Activated CD8-positive, alpha-beta T cell treated with anti-CD3 and anti-CD28 coated beads, Interleukin-2, amount 10 ng/mL, durations not matched to agents 7 days and 5 days (primary cell): ENCODE measurements around the gene GRK5. TPM values are rescaled to one million over a fixed set of nuclear protein-coding genes. Genes with fewer than 3 reads are reported as not detected.
"Not testable (repeated sequence)": the region's sequence is repeated elsewhere in the genome, so short reads cannot be mapped to it uniquely, and the experiment has no call there.

Experiments
- ATAC-seq: fragments of 150-1000 bp; cut with Tn5 transposase; one replicate; pipeline ENCODE4 v1.10.0; 2021; ENCODE audit warnings: moderate library complexity
- CTCF ChIA-PET: fragments of 350-600 bp; sonication (Branson Sonifier 250); formaldehyde crosslinking; loops from one replicate; lab custom pipeline; 2021; ENCODE audit warnings: antibody characterized with exemption; lab: Charles Lee
- POLR2A ChIA-PET: fragments of 350-600 bp; sonication (Branson Sonifier 250); formaldehyde crosslinking; loops from one replicate; lab custom pipeline; 2021; ENCODE audit warnings: antibody characterized with exemption; lab: Charles Lee
- DNase-seq: peaks from one replicate; pipeline ENCODE4 v3.0.0-alpha.2; 2020
- H3K27ac Mint-ChIP-seq: one replicate; pipeline ENCODE4 v1.8.0; 2021; ENCODE audit warnings: mild to moderate bottlenecking, mixed read lengths
- H3K27me3 Mint-ChIP-seq: one replicate; pipeline ENCODE4 v1.8.0; 2021; ENCODE audit warnings: low read depth, mixed read lengths
- H3K36me3 Mint-ChIP-seq: one replicate; pipeline ENCODE4 v1.8.0; 2021; ENCODE audit warnings: low read depth, mixed read lengths
- H3K4me1 Mint-ChIP-seq: one replicate; pipeline ENCODE4 v1.8.0; 2021; ENCODE audit warnings: low read depth, mixed read lengths
- H3K4me3 Mint-ChIP-seq: one replicate; pipeline ENCODE4 v1.8.0; 2021; ENCODE audit warnings: mild to moderate bottlenecking, mixed read lengths
- H3K9me3 Mint-ChIP-seq: one replicate; pipeline ENCODE4 v1.8.0; 2022; ENCODE audit warnings: mixed read lengths; ENCODE audit not compliant: insufficient read depth
- total RNA-seq, 2 experiments: library from RNA; stranded (reverse); gene quantifications; one replicate each; pipeline ENCODE4 v1.2.3, GENCODE V29; 2021

The GRK5 gene
- total RNA-seq, 2 experiments from 2014 or later = 16.9 to 17.6 TPM

- ATAC-seq (no peak), DNase-seq (no peak)
- Mint-ChIP-seq H3K4me3 (no peak overlapping the region), H3K9me3 (no peaks in the 10 kb centered on the region), H3K27me3 (no peaks in the 10 kb centered on the region), H3K36me3 (peaks cover 3% of the 10 kb centered on the region), H3K27ac (no peak overlapping the region), H3K4me1 (peaks cover 33% of the 10 kb centered on the region)
- ChIA-PET POLR2A (no interaction called here), CTCF (no interaction called here)
Measured at GRCh38 chr10:119265691-119266090, 58.3 kb downstream of the GRK5 start.

GRCh38 chr10:119267384-119267783 is 60.0 kb downstream of the GRK5 start:
- peaks cover 47% of the 10 kb centered on the region for H3K4me1 Mint-ChIP-seq
- H3K4me3 Mint-ChIP-seq = no peak overlapping the region
- H3K9me3 Mint-ChIP-seq = no peaks in the 10 kb centered on the region
- CTCF ChIA-PET = interaction anchor here (1.4 to 1.8 kb wide), 2 partner anchors 39 to 178 kb away, joined by 3 to 10 read pairs; no protein-coding TSS in a partner anchor
- H3K27me3 Mint-ChIP-seq = no peaks in the 10 kb centered on the region
- ATAC-seq = no peak
- H3K36me3 Mint-ChIP-seq = no peaks in the 10 kb centered on the region
- POLR2A ChIA-PET = interaction anchor here (0.7 to 2.3 kb wide), 3 partner anchors 15 to 259 kb away, joined by 3 to 11 read pairs (median 3); partner anchors contain the start of gene GRK5
- no peak overlapping the region for H3K27ac Mint-ChIP-seq
- no peak for DNase-seq

GRCh38 chr10:119268428-119268827 is 61.1 kb downstream of the GRK5 start:
- Mint-ChIP-seq H3K36me3 (no peaks in the 10 kb centered on the region), H3K4me1 (peaks cover 53% of the 10 kb centered on the region), H3K27me3 (no peaks in the 10 kb centered on the region), H3K4me3 (no peak overlapping the region), H3K27ac (peak overlapping the region; percentile 86), H3K9me3 (no peaks in the 10 kb centered on the region)
- DNase-seq (no peak), ATAC-seq (no peak)
- ChIA-PET POLR2A (interaction anchor here (0.9 to 2.3 kb wide), 8 partner anchors 16 to 62 kb away, joined by 3 to 11 read pairs (median 6); partner anchors contain the start of gene GRK5), CTCF (interaction anchor here (0.8 to 2.3 kb wide), 9 partner anchors 15 to 177 kb away, joined by 3 to 13 read pairs (median 4); no protein-coding TSS in a partner anchor)

GRCh38 chr10:119268871-119269506 is 61.6 kb downstream of the GRK5 start:
- H3K36me3 Mint-ChIP-seq = no peaks in the 10 kb centered on the region
- ChIA-PET CTCF (interaction anchor here (0.8 to 2.3 kb wide), 10 partner anchors 15 to 176 kb away, joined by 3 to 13 read pairs (median 4); no protein-coding TSS in a partner anchor), POLR2A (interaction anchor here (0.9 to 2.3 kb wide), 7 partner anchors 15 to 62 kb away, joined by 3 to 11 read pairs (median 6); partner anchors contain the start of gene GRK5)
- H3K4me3 Mint-ChIP-seq = peak overlapping the region; percentile 18
- peak overlapping the region; percentile 86 for H3K27ac Mint-ChIP-seq
- ATAC-seq = peak; percentile 92
- peaks cover 55% of the 10 kb centered on the region for H3K4me1 Mint-ChIP-seq
- no peaks in the 10 kb centered on the region for H3K9me3 Mint-ChIP-seq
- no peaks in the 10 kb centered on the region for H3K27me3 Mint-ChIP-seq
- DNase-seq = peak; percentile 77

GRCh38 chr10:119269737-119270136 is 62.4 kb downstream of the GRK5 start:
- H3K36me3 Mint-ChIP-seq = no peaks in the 10 kb centered on the region
- DNase-seq (no peak), ATAC-seq (no peak)
- H3K27me3 Mint-ChIP-seq = no peaks in the 10 kb centered on the region
- POLR2A ChIA-PET = interaction anchor here (1.4 to 2.3 kb wide), 3 partner anchors 14 to 63 kb away, joined by 4 to 11 read pairs (median 6); partner anchors contain the start of gene GRK5
- peak overlapping the region; percentile 86 for H3K27ac Mint-ChIP-seq
- H3K4me3 Mint-ChIP-seq = no peak overlapping the region
- no peaks in the 10 kb centered on the region for H3K9me3 Mint-ChIP-seq
- peaks cover 57% of the 10 kb centered on the region for H3K4me1 Mint-ChIP-seq
- CTCF ChIA-PET = interaction anchor here (1.0 to 2.3 kb wide), 6 partner anchors 14 to 95 kb away, joined by 3 to 13 read pairs (median 4); no protein-coding TSS in a partner anchor

GRCh38 chr10:119270762-119271366 is 63.5 kb downstream of the GRK5 start:
- no peaks in the 10 kb centered on the region for H3K27me3 Mint-ChIP-seq
- CTCF ChIA-PET = interaction anchor here (0.7 to 4.8 kb wide), 12 partner anchors 14 to 94 kb away, joined by 3 to 35 read pairs (median 4); partner anchors contain the start of gene GRK5
- peak overlapping the region; percentile 22 for H3K4me3 Mint-ChIP-seq
- no peaks in the 10 kb centered on the region for H3K9me3 Mint-ChIP-seq
- peak; percentile 68 for DNase-seq
- H3K27ac Mint-ChIP-seq = peak overlapping the region; percentile 78
- POLR2A ChIA-PET = interaction anchor here (0.6 to 1.8 kb wide), 8 partner anchors 11 to 309 kb away, joined by 3 to 8 read pairs (median 4); partner anchors contain the start of gene GRK5
- H3K36me3 Mint-ChIP-seq = no peaks in the 10 kb centered on the region
- ATAC-seq = peak; percentile 39
- H3K4me1 Mint-ChIP-seq = peaks cover 67% of the 10 kb centered on the region

GRCh38 chr10:119272338-119272734 is 65.0 kb downstream of the GRK5 start:
- ATAC-seq = not testable (repeated sequence)
- POLR2A ChIA-PET = interaction anchor here (1.1 kb wide), 1 partner anchor 65 kb away, joined by 3 read pairs; the partner anchor contains the start of gene GRK5

GRCh38 chr10:119272736-119273135 is 65.4 kb downstream of the GRK5 start:
- H3K4me3 Mint-ChIP-seq = no peak overlapping the region
- ChIA-PET CTCF (interaction anchor here (0.9 to 4.8 kb wide), 5 partner anchors 9 to 64 kb away, joined by 3 to 35 read pairs (median 3); partner anchors contain the start of gene GRK5), POLR2A (interaction anchor here (1.1 to 1.3 kb wide), 2 partner anchors 33 to 65 kb away, joined by 3 to 5 read pairs; partner anchors contain the start of gene GRK5)
- no peaks in the 10 kb centered on the region for H3K27me3 Mint-ChIP-seq
- DNase-seq (no peak), ATAC-seq (no peak)
- H3K4me1 Mint-ChIP-seq = peaks cover 65% of the 10 kb centered on the region
- H3K27ac Mint-ChIP-seq = no peak overlapping the region
- no peaks in the 10 kb centered on the region for H3K9me3 Mint-ChIP-seq
- H3K36me3 Mint-ChIP-seq = no peaks in the 10 kb centered on the region

More at GRCh38 chr10:119272338-119272734, 65.0 kb downstream of the GRK5 start:
- not testable (repeated sequence) for H3K27me3 Mint-ChIP-seq, DNase-seq, H3K27ac Mint-ChIP-seq, H3K36me3 Mint-ChIP-seq, H3K9me3 Mint-ChIP-seq, H3K4me3 Mint-ChIP-seq
- H3K4me1 Mint-ChIP-seq = peaks cover 67% of the 10 kb centered on the region
- CTCF ChIA-PET = interaction anchor here (0.9 to 4.8 kb wide), 7 partner anchors 9 to 73 kb away, joined by 3 to 35 read pairs (median 3); partner anchors contain the start of gene GRK5

- peaks cover 58% of the 10 kb centered on the region for H3K4me1 Mint-ChIP-seq
- no peaks in the 10 kb centered on the region for H3K27me3 Mint-ChIP-seq
- ChIA-PET CTCF (interaction anchor here (0.7 to 4.8 kb wide), 6 partner anchors 8 to 74 kb away, joined by 3 to 35 read pairs (median 4); partner anchors contain the start of gene GRK5), POLR2A (interaction anchor here (0.8 to 1.3 kb wide), 2 partner anchors 33 to 38 kb away, joined by 3 to 5 read pairs; no protein-coding TSS in a partner anchor)
- no peak overlapping the region for H3K27ac Mint-ChIP-seq
- ATAC-seq (no peak), DNase-seq (no peak)
- no peak overlapping the region for H3K4me3 Mint-ChIP-seq
- H3K9me3 Mint-ChIP-seq = no peaks in the 10 kb centered on the region
- H3K36me3 Mint-ChIP-seq = no peaks in the 10 kb centered on the region
Measured at GRCh38 chr10:119273413-119273812, 66.0 kb downstream of the GRK5 start.

- ChIA-PET CTCF (interaction anchor here (0.9 to 4.8 kb wide), 4 partner anchors 10 to 75 kb away, joined by 3 to 35 read pairs (median 12); partner anchors contain the start of gene GRK5), POLR2A (interaction anchor here (0.8 kb wide), 1 partner anchor 27 kb away, joined by 3 read pairs; no protein-coding TSS in a partner anchor)
- Mint-ChIP-seq H3K27me3 (no peaks in the 10 kb centered on the region), H3K9me3 (no peaks in the 10 kb centered on the region), H3K27ac (no peak overlapping the region), H3K36me3 (no peaks in the 10 kb centered on the region), H3K4me3 (no peak overlapping the region), H3K4me1 (peaks cover 47% of the 10 kb centered on the region)
- ATAC-seq (no peak), DNase-seq (no peak)
Measured at GRCh38 chr10:119274519-119275045, 67.2 kb downstream of the GRK5 start.

- H3K4me1 Mint-ChIP-seq = peaks cover 43% of the 10 kb centered on the region
- CTCF ChIA-PET = interaction anchor here (4.8 kb wide), 1 partner anchor 67 kb away, joined by 35 read pairs; the partner anchor contains the start of gene GRK5
- H3K9me3 Mint-ChIP-seq = no peaks in the 10 kb centered on the region
- POLR2A ChIA-PET = no interaction called here
- ATAC-seq = no peak
- DNase-seq = no peak
- no peak overlapping the region for H3K27ac Mint-ChIP-seq
- H3K27me3 Mint-ChIP-seq = no peaks in the 10 kb centered on the region
- H3K36me3 Mint-ChIP-seq = no peaks in the 10 kb centered on the region
- no peak overlapping the region for H3K4me3 Mint-ChIP-seq
Measured at GRCh38 chr10:119275085-119275484, 67.7 kb downstream of the GRK5 start.
